HG02763 (cell line): ENCODE data around the gene EEF2K.

Source experiments
- ATAC-seq: cut with Tn5 transposase; IDR thresholded peaks from one replicate; pipeline ENCODE4 v1.9.1; 2021; ENCODE audit warnings: mild to moderate bottlenecking, moderate library complexity; ENCODE audit not compliant: unreplicated experiment

Gene EEF2K

DNA sequence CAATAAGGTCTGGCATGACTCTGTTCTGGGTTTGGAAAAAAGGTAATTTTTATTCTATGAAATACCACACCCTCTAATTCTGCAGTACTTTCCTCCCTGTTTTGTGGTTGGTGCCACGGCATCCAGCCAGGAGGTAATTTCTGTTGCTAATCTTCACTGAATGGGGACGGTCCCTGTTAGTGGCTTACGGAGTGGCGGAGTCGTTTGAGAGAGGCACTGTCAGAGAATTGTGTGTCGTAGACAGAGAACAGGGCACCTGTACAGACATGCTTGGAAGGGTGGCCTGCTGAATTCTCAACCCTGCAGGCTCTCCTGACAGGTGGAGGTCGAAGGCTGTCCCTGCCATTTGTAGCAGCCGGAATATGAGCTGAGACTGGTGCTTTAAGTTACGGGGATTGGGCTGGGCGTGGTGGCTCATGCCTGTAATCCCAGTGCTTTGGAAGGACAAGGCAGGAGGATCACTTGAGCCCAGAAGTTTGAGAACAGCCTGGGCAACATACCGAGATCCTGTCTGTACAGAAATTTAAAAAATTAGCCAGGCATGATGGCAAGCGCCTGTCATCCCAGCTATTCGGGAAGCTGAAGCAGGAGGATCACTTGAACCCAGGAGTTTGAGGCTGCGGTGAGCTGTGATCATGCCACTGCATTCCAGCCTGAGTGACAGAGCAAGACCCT is 33.2 kb downstream of the EEF2K start:
- ATAC-seq = no peak

DNA sequence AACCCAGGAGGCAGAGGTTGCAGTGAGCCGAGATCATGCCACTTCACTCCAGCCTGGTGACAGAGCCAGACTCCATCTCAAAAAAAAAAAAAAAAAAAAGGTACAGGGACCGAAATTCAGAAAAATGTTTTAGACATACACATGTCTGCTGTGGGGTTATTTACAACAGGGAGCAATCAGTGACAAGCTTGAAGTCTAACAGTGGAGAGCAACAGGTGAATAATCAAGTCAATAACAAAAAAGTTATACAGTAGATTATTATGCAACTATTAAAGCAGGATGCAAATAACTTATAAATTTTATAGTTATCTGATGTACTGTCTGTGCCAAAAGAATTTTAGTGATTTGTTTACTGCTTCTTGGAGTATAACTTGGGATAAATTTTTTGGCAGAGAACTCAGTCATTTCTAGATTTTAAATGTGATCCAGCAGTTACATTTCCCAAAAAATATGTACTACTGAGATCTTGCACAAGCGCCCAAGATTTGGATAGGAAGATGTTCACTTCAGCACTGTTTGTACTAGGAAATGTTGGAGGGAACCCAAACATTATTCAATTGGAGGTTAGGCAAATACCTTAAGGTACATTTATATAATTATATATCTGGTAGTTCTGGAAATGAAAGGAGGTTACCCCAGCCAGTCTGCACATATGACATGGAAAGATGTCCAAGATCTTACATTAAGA is 34.1 kb downstream of the EEF2K start:
- ATAC-seq = no peak

DNA sequence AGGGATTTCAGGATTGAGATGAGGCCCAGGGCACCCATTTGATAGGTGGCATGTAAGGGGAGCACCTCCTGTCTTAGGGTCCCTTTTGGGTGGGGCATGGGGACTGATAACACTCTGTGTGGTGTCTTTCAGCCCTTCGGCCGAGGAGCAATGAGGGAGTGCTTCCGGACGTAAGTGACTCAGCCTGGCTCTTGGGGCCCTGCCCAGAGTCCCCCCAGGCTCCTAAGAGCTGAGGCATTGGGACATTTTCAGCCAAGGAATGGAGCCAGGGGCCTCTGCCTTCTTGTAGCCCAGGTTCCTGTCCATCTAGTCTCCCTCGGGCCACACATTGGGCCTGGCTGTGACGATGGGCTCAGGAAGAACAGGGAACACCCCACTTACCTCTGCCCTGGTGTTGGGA is 44.4 kb downstream of the EEF2K start:
- ATAC-seq = no peak

DNA sequence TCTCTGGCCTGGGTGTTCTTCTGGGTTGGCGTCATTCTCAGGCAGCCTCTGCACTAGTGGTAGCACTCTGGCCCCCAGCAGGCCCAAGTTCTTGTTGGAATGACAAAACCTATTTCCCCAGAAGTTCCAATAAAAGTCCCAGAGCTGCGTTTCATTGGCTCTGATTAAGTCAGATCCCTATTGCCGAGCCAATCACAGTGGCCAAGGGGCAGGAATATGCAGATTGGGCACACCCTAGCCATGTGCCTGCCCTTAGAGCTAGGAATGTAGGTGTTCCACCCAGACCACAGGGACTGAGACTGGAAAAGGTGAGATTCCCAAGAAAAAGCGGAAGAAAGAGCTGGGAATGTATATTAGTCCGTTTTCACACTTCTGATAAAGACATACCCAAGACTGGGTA is 46.2 kb downstream of the EEF2K start:
- ATAC-seq = no peak

DNA sequence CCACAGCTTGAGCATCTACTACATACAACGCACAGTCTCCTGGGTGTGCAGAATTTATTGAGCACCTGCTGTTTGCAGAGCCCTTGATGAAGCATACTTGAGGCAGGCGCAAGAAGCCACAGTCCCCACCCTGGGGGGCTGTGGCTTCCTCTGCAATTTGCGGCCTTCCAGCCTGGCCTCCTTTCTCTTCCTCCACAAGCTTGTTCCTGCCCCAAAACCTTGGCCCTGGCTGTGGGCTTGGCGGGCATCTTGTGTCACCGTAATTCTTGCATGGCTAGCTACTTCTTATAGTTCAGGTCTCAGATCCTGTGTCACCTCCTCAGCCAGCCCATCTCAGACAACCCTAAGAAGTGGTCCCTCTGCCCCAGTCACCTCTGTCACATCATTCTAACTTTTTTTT is 47.2 kb downstream of the EEF2K start:
- ATAC-seq = no peak

DNA sequence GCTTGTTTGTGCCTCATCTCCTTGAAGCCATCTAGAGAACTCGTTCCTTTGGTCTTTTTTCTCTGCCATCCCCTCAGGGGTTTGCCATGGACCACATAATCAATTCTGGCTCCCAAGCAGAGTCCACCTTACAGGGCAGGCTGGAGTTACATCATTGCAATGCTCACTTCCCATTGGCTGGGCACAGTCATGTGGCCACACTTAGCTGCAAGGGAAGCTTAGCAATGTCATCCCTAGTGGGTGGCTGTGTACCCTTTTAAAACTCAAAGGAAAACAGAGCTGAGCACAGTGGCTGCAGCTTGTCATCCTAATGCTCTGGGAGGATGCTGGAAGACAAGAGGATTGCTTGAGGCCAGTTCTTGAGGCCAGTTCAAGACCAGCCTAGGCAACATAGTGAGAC is 49.3 kb downstream of the EEF2K start:
- ATAC-seq = no peak

DNA sequence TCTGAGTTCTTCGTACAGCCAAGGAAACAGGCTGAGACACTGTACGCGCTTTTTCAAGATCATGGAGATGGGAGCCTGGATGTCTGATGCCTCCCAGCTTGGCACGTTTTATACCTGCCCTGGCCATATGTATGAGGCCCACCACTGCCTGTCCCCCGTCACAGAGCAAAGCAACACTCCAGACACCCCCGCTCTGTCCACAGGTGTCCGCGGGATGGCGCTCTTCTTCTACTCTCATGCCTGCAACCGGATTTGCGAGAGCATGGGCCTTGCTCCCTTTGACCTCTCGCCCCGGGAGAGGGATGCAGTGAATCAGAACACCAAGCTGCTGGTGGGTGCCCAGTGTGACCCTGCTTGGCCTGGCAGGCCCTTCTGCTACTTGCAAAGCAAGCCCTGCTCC is 51.4 kb downstream of the EEF2K start:
- ATAC-seq = no peak

DNA sequence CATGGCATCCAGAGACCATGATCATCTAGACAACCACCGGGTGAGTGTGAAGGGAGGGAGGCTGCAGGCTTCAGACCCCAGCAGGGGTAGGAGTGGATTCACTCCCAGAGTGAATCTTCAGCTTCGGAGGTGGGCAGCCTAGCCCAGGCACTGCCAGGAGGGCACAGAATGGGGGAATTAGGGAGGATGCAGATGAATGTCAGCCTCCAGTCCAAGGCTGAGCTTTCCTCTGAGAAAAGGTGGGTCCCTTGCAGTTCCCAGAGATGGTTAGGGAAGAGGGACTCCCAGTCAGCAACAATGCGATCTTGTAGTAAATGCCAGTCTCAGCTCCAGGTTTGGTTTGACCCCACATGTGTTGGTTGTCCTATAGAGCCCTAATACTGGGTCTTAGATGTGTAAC is 54.4 kb downstream of the EEF2K start:
- ATAC-seq = no peak

DNA sequence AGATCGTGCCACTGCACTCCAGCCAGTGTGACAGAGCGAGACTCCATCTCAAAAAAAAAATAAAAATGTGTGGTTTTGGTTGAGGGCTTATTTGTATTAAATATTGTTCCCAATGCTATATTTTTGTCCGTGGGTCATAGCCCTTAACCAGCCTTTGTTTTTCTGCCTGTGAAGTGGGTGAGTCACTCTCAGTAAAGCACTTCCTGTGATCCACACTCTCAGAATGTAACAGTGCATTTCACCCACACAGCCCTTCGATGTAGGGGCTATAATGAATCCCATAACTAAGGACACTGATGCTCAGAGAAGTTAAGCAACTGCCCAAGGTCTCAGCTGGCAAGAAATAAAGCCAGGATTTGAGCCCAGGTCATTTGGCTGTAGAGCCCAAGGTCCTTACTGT is 56.4 kb downstream of the EEF2K start:
- no peak for ATAC-seq

DNA sequence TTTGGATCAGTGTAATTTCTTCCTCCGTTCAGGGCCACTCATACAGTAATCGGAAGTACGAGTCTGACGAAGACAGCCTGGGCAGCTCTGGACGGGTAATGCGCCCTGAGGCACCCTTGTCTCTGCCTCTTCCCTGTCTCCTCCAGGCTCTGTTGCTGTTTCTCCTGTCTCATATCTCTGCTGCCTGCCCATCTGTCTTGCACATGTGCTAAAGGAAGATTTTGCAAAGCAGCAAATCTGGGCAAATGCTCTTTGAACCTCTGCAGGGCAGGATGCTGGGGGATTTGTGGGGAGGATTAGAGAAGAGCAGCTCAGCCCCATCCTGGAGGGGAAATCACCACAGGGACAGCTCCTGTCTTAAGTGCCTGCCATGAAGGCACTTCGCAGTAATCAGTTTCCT is 58.7 kb downstream of the EEF2K start:
- ATAC-seq = no peak

DNA sequence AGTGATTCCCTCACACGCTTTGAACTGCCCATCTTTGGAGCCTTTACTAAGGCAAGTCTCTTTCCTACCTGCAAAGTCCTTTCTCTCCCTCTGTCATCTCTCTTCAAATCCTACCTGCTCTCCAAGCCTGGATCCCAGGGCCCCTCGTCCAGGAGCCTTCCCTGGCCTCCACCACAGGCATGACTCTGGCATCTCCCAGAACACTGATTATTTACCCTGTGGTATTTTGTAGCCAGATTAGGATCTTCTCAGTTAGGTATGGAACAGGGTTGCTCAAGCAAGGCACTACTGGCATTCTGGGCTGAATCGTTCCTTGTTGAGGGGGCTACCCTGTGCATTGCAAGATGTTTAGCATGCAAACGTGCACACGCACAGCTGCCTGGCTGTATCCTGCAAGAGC is 59.3 kb downstream of the EEF2K start:
- ATAC-seq = no peak

DNA sequence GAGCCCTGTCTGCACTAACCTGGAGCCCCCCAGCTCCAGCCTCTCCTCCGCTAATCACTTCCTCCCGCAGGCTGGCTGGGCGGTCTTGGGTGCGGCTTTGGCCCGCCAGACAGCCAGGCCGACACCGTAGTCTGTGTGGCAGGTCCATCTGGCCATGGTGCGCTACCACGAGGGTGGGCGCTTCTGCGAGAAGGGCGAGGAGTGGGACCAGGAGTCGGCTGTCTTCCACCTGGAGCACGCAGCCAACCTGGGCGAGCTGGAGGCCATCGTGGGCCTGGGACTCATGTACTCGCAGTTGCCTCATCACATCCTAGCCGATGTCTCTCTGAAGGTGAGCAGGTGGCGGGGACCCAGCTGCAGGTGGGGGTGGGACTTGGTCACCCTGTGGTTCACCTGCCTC is 60.5 kb downstream of the EEF2K start:
- no peak for ATAC-seq

DNA sequence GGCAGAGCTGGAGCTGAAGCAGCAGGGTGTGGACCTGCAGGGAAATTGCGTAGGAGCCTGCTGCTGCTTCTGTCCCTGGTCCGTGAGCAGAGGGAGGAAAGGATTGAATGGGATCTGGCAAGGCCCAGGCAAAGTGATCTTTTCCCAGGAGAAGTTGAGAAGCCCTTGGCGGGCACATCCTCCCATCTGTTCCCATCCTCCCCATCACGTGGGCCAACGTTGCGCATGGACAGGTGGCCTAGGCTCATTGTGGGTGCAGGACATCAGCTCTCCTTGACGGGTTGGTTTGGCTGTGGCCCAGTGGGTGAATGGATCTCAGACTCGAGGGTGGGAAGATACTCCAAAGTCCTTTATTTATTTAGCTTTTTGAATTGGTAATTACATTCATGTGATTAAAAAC is 61.7 kb downstream of the EEF2K start:
- ATAC-seq = no peak

DNA sequence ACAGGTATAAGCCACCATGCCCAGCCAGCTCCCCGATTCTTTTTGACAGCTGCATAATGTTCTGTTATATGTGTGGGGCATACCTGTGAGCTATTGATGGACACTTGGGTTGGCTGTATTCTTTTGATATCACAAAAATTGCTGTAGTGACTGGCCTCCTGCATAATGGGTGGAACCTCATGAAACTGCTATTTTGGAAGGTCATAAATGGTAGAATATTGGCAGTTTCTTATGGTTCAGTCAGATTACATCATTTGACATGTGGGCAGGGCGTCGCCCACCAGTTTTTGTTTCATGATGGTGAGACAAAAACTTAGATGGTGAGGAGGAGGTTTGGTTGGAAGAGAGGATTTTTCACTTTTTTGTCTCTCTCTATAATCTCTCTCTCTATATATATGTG is 64.4 kb downstream of the EEF2K start:
- ATAC-seq = no peak

DNA sequence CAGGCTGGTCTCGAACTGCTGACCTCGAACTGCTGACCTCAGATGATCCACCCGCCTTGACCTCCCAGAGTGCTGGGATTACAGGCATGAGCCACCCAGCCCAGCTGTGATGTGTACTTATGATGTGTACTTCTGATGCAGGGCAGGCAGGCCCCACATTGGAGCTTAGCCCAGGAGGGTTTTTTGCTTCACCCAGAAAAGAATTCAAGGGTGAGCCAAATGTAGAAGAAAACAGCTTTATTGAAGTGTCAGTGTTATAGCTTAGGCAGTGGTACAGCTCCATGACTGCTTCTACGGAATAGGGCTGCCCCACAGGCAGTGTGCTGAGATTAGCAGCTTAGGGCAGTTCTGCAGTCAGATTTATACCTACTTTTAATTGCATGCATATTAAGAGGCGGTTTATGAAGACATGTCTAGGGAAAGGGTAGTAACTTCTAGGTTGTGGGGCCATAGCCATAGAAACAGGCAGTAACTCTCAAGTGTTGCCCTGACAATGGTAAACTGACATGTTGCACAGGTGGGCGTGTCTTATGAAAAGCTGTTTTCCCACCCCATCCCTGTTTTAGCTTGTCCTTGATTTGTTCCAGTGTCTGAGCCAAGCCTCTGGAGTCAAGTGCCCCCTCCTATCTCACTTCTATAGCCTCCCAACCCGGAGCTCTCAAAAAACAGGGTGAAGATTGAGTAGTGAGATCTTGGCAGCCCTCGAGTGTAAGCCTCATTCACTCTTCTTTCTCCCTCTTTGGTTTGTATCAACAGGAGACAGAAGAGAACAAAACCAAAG is 67.0 kb downstream of the EEF2K start:
- no peak for ATAC-seq

DNA sequence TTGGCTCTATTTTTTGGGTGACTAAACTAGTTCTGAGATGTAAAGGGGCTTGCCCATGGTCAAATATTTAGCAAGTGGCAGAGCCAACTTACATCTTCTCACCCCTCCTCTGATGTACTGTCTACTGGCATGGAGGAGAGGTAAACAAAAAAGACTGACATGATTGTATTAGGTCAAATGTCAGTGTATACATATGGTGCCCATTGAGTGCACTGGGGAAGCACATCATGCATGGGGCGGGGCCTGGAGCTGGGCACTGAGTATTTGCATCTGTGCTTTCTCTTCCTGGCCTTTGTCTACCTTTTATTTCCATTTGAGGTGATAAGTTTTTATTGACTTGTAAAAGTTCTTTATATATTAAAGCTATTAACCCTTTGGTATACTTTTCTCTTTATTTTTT is 68.8 kb downstream of the EEF2K start:
- ATAC-seq = no peak

DNA sequence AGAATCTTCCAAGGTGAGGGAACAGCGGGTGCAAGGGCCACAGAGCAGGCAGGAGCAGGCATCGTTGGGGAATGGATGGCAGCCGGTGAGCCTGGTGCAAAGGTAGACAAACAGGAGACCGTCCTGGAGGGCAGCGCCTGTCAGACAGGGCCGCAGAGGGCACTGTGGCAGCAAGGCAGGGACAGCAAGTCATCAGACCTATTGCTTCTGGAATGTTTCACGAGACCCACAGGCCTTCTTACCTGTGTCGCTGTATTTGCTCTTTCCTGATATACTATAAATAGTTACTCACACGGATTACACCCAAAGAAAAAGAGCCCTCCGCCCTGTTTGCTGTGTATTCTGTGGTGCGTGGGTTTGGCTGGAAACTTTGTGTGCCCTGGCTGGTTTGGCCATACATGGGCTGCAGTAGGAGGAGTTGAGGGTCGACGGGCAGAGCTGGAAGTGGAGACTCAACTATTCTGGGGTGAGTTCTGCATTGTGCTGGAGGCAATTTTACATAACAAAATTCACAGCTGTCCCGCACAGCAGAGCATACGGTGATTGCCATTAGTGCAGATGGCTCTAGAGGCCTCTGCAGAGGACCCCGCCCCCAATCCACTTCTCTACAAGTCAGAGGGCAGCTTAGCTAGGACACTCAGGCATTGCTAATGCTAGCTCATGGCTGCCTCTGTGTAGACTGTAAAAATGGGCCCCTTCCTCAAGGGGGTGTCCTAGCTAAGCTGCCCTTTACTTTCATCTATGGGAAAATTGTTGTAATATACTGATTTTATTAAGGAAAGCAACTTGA is 72.6 kb downstream of the EEF2K start:
- ATAC-seq = no peak

DNA sequence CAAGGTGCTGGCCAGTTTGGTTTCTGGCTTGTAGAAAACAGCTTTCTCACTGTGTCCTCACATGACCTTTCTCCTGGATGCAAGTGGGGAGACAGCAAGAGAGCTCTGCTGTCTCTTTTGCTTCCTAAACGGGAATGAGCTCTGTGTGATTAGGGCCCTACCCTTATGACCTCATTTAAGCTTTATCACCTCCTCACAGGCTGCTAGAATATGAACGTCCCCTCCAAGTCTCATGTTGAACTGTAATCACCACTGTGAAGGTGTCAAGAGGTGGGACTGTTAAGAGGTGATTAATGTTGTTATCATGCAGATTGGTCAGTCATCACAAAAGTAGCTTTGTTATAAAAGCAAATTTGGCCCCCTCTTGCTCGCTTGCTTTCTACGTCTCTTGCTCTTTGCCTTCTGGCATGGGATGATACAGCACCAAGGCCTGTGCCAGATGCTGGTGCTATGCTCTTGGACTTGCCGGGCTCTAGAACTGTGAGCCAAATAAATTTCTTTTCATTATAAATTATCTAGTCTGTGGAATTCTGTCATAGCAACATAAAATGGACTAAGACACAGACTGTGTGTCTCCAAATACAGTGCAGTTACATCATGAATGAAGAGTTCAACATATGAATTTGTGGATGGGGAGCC is 76.3 kb downstream of the EEF2K start:
- no peak for ATAC-seq

DNA sequence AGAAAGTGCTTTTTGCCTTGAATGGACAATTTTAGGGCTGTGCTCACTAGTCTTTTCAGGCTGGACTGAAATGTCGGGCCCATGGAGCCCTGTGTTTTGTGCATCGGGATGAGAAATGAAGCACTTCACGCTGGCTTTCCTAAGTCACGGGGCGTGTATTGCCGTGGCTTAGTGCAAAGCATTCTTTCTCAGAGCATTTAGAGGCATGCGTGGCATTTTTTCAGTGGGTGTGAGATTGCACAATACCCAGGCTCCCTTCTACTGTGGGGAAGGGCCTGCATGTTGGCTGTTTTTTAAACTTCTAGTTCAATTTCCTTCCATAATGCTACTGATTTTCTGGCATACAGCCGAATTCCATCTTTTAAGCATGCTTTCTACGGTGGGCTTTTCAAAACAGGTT is 78.6 kb downstream of the EEF2K start:
- ATAC-seq = no peak

DNA sequence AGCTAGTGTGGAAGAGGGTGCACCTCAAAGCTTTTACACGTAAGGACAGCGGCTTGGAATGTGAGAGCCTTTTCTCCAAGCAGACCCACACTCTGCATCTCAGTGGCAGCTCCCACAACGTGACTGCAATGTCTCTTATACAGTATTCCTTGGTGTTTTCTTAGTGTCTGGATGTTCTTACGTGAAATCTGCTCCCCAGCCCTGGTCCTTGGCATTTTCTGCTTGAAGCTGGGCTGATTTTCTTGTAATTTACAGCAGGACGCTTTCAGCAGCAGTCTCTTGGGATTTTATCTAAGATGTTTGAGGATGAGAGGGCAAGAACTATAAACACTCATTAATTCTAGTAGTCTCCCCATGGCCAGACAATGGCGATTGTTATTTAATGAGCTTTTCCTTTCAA is 79.0 kb downstream of the EEF2K start:
- no peak for ATAC-seq

DNA sequence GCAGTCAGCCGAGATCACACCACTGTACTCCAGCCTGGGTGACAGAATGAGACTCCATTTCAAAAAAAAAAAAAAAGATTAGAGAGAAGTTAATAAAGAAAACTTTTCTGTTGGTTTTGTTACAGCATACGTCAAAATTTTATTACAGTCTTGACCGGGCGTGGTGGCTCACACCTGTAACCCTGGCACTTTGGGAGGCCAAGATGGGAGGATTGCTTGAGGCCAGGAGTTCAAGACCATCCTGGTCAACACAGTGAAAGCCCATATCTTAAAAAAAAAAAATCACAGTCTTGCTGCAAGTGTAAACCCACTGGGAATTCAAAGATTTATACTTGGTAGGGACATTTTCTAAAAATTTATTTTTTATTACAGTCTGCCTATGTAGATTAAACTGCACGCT is 84.9 kb downstream of the EEF2K start:
- ATAC-seq = no peak
